Tibial nerve (tissue), 4 donors: ENCODE measurements around the gene SRSF10.

Experiments
- EP300 ChIP-seq, 2 donors: sonication (generic); formaldehyde crosslinking; IDR thresholded peaks; one replicate each; pipeline ENCODE4 v1.6.1; 2017; ENCODE audit warnings: antibody characterized with exemption in 2 of 2, mild to moderate bottlenecking in 1 of 2
- POLR2A ChIP-seq, 2 donors: fragments of 450-650 bp; IDR thresholded peaks; one replicate each; pipeline ENCODE4 v1.6.1; 2017; ENCODE audit warnings: antibody characterized with exemption in 2 of 2, mild to moderate bottlenecking in 2 of 2, moderate library complexity in 2 of 2
- TF ChIP-seq, protein P1 (sequence below), 5 experiments: fragments of 200-600 bp in 3 of 5; fragments of 450-650 bp in 2 of 5; sonication (generic) in 3 of 5; IDR thresholded peaks; one replicate each; pipeline ENCODE4 v1.5.1; 2016 to 2019; ENCODE audit warnings: antibody characterized with exemption in 5 of 5, mild to moderate bottlenecking in 3 of 5, moderate library complexity in 2 of 5

DNA sequence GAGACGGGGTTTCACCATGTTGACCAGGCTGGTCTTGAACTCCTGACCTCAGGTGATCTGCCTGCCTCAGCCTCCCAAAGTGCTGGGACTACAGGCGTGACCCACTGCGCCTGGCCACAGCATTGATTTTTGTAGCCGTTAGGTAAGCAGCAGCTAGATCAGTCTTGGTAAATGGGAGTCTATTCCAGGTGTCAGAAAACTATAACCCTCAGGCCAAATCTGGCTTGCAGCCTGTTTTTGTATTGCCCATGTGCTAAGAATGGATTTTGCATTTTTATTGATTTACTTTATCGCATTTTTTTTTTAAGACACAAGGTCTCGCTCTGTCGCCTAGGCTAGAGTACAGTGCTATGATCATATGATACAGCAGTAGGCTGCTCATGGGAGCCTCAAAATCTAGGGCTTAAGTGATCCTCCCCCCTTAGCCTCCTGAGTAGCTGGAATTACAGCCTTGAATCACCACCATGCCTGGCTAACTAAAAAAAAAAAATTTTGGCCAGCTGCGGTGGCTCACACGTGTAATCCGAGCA lies 16.6 kb upstream of the SRSF10 start:
- TF ChIP-seq EP300 (IDR thresholded peaks at IDR 0.05) (no peak), POLR2A (IDR thresholded peaks at IDR 0.05) (no peak)
- TF ChIP-seq, protein P1, sequence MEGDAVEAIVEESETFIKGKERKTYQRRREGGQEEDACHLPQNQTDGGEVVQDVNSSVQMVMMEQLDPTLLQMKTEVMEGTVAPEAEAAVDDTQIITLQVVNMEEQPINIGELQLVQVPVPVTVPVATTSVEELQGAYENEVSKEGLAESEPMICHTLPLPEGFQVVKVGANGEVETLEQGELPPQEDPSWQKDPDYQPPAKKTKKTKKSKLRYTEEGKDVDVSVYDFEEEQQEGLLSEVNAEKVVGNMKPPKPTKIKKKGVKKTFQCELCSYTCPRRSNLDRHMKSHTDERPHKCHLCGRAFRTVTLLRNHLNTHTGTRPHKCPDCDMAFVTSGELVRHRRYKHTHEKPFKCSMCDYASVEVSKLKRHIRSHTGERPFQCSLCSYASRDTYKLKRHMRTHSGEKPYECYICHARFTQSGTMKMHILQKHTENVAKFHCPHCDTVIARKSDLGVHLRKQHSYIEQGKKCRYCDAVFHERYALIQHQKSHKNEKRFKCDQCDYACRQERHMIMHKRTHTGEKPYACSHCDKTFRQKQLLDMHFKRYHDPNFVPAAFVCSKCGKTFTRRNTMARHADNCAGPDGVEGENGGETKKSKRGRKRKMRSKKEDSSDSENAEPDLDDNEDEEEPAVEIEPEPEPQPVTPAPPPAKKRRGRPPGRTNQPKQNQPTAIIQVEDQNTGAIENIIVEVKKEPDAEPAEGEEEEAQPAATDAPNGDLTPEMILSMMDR (IDR thresholded peaks at IDR 0.05): no peak
